ENCODE data around the gene HSD3B2. TPM values are rescaled to one million over a fixed set of nuclear protein-coding genes. Genes with fewer than 3 reads are reported as not detected.
A peak's percentile ranks its signal among the peaks of the same experiment; 100 is the strongest.

Gene HSD3B2
- total RNA-seq (ENCODE audit: low replicate concordance), result 1.2 and 6.1 TPM in 2 replicates
- long read RNA-seq, transcript HSD3B2-201 (4 exons, 1,741 nt), result major isoform, 48 of 55 reads
- long read RNA-seq, partial matches to known transcripts, result 2 of 55 reads
- long read RNA-seq, other reads (novel, unspliced or antisense), result 1 of 55 reads

GRCh38 chr1:119414950-119415349 lies at the start of gene HSD3B2:
Gene HSD3B2 (plus strand): TSS chr1:119415150. CDS start chr1:119415420, 270 bp downstream.
- Mint-ChIP-seq H3K27ac (no peak within 1 kb of the TSS), H3K36me3 (no peaks in the 10 kb centered on the region), H3K27me3 (peaks cover 8% of the 10 kb centered on the region), H3K9me3 (no peaks in the 10 kb centered on the region), H3K4me1 (ENCODE audit: unreplicated experiment) (peaks cover 2% of the 10 kb centered on the region), H3K4me3 (no peak within 1 kb of the TSS)
- DNase-seq (ENCODE audit: extremely low spot score, unreplicated experiment), result no peak
- TF ChIP-seq CTCF (conservative IDR thresholded peaks at IDR 0.05), result no peak

GRCh38 chr1:119366424-119366823 lies 48.5 kb upstream of the HSD3B2 start:
- no peak overlapping the region for H3K27ac Mint-ChIP-seq
- DNase-seq (ENCODE audit: extremely low spot score, unreplicated experiment), result no peak
- H3K4me3 Mint-ChIP-seq, result no peak overlapping the region
- H3K4me1 Mint-ChIP-seq (ENCODE audit: unreplicated experiment), result peaks cover 5% of the 10 kb centered on the region
- no peaks in the 10 kb centered on the region for H3K36me3 Mint-ChIP-seq
- H3K27me3 Mint-ChIP-seq, result peaks cover 7% of the 10 kb centered on the region
- TF ChIP-seq CTCF (conservative IDR thresholded peaks at IDR 0.05), result no peak
- no peaks in the 10 kb centered on the region for H3K9me3 Mint-ChIP-seq

GRCh38 chr1:119367432-119368124 lies 47.4 kb upstream of the HSD3B2 start:
- H3K27ac Mint-ChIP-seq, result no peak overlapping the region
- H3K4me1 Mint-ChIP-seq (ENCODE audit: unreplicated experiment), result peaks cover 5% of the 10 kb centered on the region
- DNase-seq (ENCODE audit: extremely low spot score, unreplicated experiment), result no peak
- H3K9me3 Mint-ChIP-seq, result no peaks in the 10 kb centered on the region
- no peaks in the 10 kb centered on the region for H3K36me3 Mint-ChIP-seq
- peak; percentile 90 for TF ChIP-seq CTCF (conservative IDR thresholded peaks at IDR 0.05)
- peaks cover 7% of the 10 kb centered on the region for H3K27me3 Mint-ChIP-seq
- H3K4me3 Mint-ChIP-seq, result no peak overlapping the region

- Mint-ChIP-seq H3K9me3 (no peaks in the 10 kb centered on the region), H3K36me3 (no peaks in the 10 kb centered on the region), H3K27me3 (peaks cover 12% of the 10 kb centered on the region), H3K4me1 (ENCODE audit: unreplicated experiment) (peaks cover 9% of the 10 kb centered on the region), H3K4me3 (no peak within 1 kb of the TSS), H3K27ac (no peak within 1 kb of the TSS)
- no peak for TF ChIP-seq CTCF (conservative IDR thresholded peaks at IDR 0.05)
- DNase-seq (ENCODE audit: extremely low spot score, unreplicated experiment), result no peak
Measured at GRCh38 chr1:119368554-119368953, 46.4 kb upstream of the HSD3B2 start, which contains the start of gene HAO2. Gene HAO2 (plus strand): TSS chr1:119368785. CDS start chr1:119381086, 12,301 bp downstream.

GRCh38 chr1:119370748-119371147 lies 44.2 kb upstream of the HSD3B2 start:
- TF ChIP-seq CTCF (conservative IDR thresholded peaks at IDR 0.05), result no peak
- H3K27ac Mint-ChIP-seq, result no peak overlapping the region
- peaks cover 17% of the 10 kb centered on the region for H3K27me3 Mint-ChIP-seq
- no peaks in the 10 kb centered on the region for H3K9me3 Mint-ChIP-seq
- H3K36me3 Mint-ChIP-seq, result no peaks in the 10 kb centered on the region
- peaks cover 4% of the 10 kb centered on the region for H3K4me1 Mint-ChIP-seq (ENCODE audit: unreplicated experiment)
- no peak for DNase-seq (ENCODE audit: extremely low spot score, unreplicated experiment)
- H3K4me3 Mint-ChIP-seq, result no peak overlapping the region

All from type B pancreatic cell (in vitro differentiated cells).